ENCODE measurements around the gene F2R.
"Not testable (repeated sequence)": the region's sequence is repeated elsewhere in the genome, so short reads cannot be mapped to it uniquely, and the experiment has no call there.

Gene F2R

DNA sequence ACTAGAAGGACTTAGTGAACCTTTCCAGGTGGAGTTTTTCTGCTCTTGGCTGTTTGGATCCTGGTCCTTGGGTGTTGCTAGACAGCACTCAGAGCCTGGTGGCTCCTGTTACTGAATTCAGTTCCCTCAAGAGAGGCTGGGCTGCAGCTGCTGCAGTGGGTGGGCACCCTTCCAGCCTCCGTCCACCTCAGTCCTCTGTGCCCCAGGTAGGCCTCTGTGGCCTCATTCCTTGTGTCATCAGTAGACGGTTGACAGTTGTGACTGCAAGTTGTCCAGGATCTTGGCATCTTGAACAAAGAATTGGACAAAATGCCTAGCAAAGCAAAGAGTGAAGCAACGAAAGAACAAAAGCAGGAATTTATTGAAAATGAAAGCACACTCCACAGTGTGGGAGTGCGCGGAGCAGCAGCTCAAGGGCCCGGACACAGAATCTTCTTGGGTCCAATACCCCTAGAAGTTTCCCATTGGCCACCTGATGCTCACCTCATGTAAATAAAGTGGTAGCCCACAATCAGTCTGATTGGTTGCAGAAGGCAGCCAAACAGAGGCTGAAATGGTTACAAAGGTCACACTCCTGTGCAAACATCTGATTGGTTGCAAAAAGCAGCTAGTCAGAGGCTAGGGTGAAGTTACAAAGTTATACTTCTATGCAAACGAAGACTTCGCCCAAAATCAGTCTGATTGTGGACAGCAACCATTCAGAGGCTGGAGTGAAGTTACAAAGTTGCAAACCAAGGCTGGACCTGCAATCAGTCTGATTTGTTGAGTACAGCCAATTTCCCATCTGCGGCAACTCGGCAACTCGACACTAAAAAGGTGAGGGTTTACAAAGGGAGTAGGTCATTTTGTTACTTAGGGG lies 40.1 kb downstream of the F2R start:
- no peak for DNase-seq (ENCODE audit: low spot score)

DNA sequence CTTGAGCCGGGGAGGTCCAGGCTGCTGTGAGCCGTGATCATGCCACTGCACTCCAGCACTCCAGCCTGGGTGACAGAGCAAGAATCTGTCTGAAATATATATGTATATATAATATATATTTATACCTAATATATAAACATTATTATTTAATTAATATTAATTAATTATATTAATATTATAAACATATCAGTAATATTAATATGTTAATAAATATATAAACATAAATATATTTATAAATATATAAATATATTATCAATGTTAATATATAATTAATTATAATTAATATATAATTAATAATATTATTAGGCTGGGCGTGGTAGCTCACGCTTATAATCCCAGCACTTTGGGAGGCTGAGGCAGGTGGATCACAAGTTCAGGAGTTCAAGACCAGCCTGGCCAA lies 41.1 kb downstream of the F2R start:
- no peak for DNase-seq (ENCODE audit: low spot score)

DNA sequence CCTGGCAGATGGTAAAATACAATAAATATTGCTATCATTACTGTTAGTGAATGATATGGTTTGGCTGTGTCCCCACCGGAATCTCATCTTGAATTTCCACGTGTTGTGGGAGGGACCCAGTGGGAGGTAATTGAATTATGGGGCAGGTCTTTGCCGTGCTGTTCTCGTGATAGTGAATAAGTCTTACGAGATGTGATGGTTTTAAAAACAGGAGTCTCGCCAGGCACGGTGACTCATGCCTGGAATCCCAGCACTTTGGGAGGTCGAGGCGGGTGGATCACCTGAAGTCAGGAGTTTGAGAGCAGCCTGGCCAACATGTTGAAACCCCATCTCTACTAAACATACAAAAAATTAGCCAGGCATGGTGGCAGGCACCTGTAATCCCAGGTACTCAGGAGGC lies 45.2 kb downstream of the F2R start:
- DNase-seq (ENCODE audit: low spot score) = not testable (repeated sequence)

DNA sequence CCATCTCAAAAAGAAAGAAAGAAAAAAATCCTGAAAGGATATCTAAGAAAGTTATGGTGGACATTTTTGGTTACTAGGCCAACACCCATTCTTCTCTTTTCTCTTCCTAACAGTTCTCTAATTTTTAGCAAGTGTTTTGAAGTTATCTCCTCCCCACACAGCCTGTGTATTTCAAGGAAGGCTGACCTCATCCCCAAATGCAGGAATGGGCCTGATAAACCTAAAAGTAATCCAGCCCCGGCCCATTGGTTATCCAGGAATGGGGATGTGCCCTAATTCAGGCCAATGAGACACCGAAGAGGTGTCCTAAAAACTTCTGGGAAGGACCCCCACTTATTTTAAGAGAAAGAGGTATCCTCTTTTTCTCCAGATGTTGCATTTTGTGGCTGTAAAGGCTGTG lies 46.6 kb downstream of the F2R start:
- DNase-seq (ENCODE audit: low spot score) = no peak

DNA sequence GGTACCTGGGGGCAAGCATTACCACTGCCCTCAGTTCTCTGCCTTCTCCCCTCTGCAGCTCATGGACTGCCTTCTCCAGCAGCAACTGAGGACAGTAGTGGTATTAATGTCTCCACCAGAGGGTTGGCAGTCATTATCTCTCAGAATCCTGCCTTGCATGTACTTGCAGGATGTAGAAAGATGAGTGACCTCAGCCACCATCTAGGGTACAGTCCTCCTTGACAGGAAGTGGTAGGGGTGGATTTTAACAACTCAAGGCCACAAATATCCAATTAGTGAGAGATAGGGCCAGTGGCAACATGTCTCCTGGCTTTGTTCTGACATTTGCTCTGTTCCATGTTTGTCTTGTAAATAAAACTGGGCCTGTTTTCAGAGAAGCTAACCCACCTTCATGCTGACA lies 47.2 kb downstream of the F2R start:
- no peak for DNase-seq (ENCODE audit: low spot score)

DNA sequence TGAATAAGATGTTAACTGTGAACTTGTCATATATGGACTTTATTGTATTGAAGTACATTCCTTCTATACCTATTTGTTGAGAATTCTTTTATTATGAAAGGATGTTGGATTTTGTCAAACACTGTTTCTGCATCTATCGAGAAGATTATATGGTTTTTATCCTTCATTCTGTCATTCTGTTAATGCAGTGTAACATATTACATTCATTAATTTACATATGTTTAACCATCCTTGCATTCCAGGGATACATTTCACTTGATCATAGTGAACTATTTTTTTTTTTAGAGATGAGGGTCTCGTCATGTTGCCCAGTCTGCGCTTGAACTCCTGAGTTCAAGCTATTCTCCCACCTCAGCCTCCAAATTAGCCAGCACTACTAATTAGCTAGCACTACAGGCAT lies 48.4 kb downstream of the F2R start:
- DNase-seq (ENCODE audit: low spot score) = no peak

DNA sequence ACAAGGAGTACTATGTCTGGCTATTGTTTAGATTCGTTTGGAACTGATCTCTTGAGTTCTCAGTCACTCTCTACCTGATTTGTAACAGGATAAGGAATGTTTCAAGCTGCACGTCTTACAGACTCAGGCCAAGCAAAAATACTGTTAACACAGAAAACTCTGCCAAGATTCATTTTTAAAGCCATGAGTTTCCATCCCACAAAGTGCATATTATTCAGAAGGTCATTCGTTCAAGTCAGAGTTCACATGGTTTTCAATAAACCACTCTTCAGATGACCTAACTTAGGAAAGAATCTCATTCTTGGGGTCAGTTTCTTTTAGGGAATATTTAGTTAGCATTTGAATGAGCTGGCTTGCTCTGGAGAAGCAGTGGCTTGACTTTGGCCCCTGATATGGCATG lies 49.3 kb downstream of the F2R start:
- DNase-seq (ENCODE audit: low spot score) = no peak

DNA sequence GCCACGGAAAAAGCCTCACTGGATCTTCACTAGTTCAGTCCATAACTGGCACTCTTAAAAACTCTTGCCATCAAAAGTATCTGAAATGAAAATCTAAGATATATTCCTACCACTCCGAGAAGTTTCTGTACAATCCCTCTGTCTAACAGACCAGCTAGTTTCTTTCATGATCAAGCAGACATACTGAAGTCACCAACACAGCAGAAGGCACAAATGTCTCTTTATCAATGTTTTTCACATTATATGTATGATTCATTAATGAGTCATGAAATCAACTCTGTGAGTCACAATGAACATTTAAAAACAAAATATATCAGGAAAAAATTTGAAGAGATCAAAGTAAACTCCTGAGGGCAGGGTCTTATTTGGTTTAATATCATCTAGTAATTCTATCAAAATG lies 50.8 kb downstream of the F2R start:
- DNase-seq (ENCODE audit: low spot score) = no peak

DNA sequence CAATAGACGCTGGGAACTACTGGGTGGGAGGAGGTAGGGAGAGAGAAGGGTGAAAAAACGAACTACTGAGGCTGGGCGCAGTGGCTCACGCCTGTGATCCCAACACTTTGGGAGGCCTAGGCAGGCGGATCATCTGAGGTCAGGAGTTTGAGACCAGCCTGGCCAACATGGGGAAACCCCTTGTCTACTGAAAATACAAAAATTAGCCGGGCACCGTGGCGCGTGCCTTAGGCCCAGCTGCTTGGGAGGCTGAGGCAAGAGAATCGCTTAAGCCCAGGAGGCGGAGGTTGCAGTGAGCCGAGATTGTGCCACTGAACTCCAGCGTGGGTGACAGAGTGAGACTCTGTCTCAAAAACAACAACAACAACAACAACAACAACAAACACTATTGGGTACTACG lies 55.1 kb downstream of the F2R start:
- not testable (repeated sequence) for DNase-seq (ENCODE audit: low spot score)

DNA sequence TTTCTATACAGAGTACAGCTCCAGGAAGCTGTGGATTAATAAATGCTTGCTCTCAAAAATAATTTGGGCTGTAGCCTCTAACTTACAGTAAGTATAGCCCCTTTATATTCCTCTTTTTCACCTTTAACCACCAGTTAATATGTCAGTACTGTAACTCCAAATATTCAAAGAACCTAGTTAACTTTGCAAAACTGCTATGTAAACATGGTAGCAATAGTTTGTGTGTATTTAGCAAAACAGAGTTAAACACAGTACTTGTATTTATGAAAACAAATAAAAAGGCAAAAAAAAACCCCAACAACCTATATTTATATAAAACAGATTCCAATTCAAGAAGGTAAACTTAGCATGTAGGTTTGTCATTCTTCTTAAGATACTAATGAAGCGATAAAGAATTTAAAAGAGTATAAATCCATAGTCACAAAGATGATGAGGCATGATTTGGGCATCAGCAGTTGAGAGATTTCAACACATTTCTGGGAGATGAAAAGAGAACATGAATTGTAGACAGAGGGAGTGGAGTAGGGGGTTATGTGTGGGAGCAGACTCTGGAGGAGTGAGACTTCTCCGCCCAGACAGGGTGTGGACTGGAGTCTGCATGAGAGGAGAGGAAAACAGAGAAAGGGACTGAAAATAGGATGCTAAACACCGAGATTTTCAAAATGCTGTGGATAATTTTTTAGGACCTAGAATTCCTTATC lies 55.9 kb downstream of the F2R start:
- no peak for DNase-seq (ENCODE audit: low spot score)

DNA sequence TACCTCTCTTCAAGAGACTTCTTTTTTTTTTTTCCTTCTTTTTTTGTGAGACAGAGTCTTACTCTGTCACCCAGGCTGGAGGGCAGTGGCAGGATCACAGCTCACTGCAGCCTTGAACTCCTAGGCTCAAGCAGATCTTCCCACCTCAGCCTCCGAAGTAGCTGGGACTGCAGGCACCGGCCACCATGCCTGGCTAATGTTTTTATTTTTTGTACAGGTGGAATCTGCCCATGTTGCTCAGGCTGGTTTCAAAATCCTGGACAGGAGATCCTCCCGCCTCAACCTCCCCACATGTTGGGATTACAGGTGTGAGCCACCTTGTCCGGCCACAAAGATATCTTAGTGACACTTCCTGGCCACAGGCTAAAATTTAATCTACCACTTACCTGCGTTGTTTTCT lies 60.0 kb downstream of the F2R start:
- DNase-seq (ENCODE audit: low spot score) = no peak

DNA sequence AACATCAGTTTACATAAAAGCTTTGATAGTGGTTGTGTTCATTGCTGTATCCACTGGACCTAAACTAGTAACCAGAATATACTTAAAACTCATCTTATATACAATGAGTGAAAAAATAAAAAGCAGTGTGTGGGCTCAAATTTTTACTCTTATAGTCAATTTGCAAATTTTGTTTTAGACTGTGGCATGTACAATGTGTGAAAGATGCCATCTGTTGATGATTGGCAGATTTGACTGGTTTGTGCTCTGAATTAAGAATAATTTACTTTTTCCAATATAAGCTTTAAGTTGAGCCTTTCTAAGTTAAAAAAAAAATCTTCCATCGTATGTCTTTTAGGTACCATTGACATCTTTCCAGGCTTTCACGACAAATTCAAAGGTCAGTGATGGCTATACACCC lies 60.5 kb downstream of the F2R start:
- DNase-seq (ENCODE audit: low spot score) = peak; percentile 28

DNA sequence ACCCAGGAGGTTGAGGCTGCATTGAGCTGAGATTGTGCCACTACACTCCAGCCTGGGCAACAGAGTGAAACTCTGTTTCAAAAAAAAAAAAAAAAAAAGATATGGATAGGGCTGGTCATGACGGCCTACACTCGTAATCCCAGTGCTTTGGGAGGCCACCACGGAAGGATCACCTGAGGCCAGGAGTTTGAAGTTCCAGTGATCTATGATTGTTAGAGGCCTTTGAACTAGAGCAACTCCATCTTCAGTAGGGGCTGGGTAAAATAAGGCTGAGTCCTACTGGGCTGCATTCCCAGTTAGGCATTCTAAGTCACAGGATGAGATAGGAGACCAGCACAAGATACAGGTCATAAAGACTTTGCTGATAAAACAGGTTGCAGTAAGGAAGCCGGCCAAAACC lies 64.7 kb downstream of the F2R start:
- not testable (repeated sequence) for DNase-seq (ENCODE audit: low spot score)

DNA sequence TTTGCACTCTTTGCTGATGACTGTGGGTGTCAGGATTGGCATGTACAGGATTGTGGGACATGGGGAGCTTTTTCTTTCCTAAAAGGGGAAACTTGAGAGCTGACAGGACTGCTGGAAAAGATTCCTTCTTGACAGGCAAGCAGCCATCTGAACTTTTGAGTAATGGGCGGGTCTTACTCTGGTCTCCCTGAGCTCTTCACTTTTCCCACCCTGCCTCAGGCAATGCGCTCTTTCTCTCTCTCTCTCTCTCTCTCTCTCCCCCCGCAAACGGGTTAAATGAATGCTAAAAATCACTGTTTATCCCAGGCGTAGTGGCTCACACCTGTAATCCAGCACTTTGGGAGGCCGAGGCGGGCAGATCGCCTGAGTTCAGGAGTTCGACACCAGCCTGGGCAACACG lies 65.8 kb downstream of the F2R start:
- DNase-seq (ENCODE audit: low spot score) = no peak

DNA sequence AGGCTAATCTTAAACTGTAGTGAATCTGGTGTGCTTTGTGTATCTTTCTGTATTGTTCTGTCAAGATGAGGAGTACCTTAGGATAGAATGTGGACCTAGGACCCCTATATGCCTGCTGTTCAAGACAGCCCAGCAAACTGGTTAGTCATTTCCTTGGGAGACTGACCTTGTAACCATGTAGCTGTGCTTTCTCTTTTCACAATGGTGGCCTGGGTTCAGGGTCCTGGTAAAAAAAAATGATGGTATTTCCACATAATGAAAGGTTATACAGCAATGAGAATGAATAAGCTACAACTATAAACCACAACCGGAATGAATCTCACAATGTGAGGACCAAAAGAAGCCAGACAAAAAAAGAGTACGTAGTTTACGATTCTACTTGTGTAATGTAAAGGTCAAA lies 66.5 kb downstream of the F2R start:
- DNase-seq (ENCODE audit: low spot score) = no peak
